ENCODE measurements around the gene GRK3.

DNA sequence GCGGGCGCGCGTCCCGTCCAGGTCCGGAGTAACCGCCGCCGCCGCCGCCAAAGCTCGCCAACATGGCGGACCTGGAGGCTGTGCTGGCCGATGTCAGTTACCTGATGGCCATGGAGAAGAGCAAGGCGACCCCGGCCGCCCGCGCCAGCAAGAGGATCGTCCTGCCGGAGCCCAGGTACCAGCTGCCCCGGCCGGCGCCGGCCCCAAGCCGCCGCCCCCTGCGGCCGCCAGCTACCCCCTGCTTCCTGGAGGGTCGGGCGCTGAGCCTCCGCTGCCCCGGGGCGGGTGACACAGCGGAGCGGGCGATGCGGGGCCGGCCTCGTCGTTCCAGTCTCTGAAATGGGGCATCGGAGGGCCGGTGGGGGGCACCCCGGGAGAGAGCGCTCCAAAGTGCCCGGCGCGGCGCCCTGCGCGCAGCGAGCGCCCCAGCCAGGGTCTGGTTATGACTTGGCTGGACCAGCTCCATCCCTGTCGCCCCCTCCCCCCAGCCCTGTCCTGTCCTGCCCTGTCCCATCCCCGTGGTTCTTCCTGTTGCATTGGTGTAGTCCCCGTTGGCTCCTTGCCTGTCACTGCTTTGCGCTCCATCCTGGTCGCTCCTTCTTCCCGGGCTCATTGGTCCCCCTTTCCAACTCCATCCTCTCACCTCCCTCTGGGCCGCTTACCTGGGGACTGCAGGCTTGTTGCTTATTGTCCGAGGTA, 653 bp downstream of the GRK3 start:
- TF ChIP-seq CTCF (IDR thresholded peaks at IDR 0.05 in 4 of 5, conservative IDR thresholded peaks at IDR 0.05 in 1 of 5) (no peak), POLR2A (IDR thresholded peaks at IDR 0.05) (no peak)

Measured in gastrocnemius medialis (tissue), 4 donors.